Neural progenitor cell (in vitro differentiated cells): ENCODE results near the gene SOCS6. TPM values are rescaled to one million over a fixed set of nuclear protein-coding genes. Genes with fewer than 3 reads are reported as not detected.

ENCODE experiments used
- DNase-seq: peaks from one replicate; pipeline ENCODE4 v3.0.0-alpha.2; 2016; ENCODE audit warnings: low spot score
- H2AFZ ChIP-seq: fragments of 200-600 bp; sonication (generic); replicated peaks from 2 replicates; pipeline ENCODE4 v1.6.1; 2016; ENCODE audit warnings: antibody characterized with exemption
- H3F3A ChIP-seq: fragments of 200-600 bp; sonication (generic); 2 replicates; pipeline ENCODE4 v1.6.1; 2016; ENCODE audit warnings: antibody characterized with exemption, low read depth
- H3K27ac ChIP-seq: fragments of 200-600 bp; sonication (generic); 2 replicates; pipeline ENCODE4 v1.5.1; 2016; ENCODE audit warnings: mild to moderate bottlenecking
- H3K27me3 ChIP-seq: fragments of 200-600 bp; sonication (generic); 2 replicates; pipeline ENCODE4 v1.6.1; 2016; ENCODE audit warnings: mild to moderate bottlenecking, moderate library complexity
- H3K36me3 ChIP-seq: fragments of 200-600 bp; sonication (generic); 2 replicates; pipeline ENCODE4 v1.5.1; 2016
- H3K4me1 ChIP-seq: fragments of 200-600 bp; sonication (generic); 2 replicates; pipeline ENCODE4 v1.6.1; 2016; ENCODE audit warnings: mixed run types
- H3K4me2 ChIP-seq: fragments of 200-600 bp; sonication (generic); 2 replicates; pipeline ENCODE4 v1.6.1; 2016
- H3K4me3 ChIP-seq: fragments of 200-600 bp; sonication (generic); 2 replicates; pipeline ENCODE4 v1.5.1; 2016
- H3K79me2 ChIP-seq: fragments of 200-600 bp; sonication (generic); 2 replicates; pipeline ENCODE4 v1.6.1; 2016; ENCODE audit warnings: low read depth
- H3K9ac ChIP-seq: fragments of 200-600 bp; sonication (generic); 2 replicates; pipeline ENCODE4 v1.6.1; 2016
- H3K9me3 ChIP-seq: fragments of 200-600 bp; sonication (generic); 2 replicates; pipeline ENCODE4 v1.5.1; 2016; ENCODE audit warnings: low read depth
- H4K20me1 ChIP-seq: fragments of 200-600 bp; sonication (generic); 2 replicates; pipeline ENCODE4 v1.6.1; 2016; ENCODE audit warnings: low read depth
- H3K27ac Mint-ChIP-seq: 3 replicates; pipeline ENCODE4 v1.8.0; 2021; ENCODE audit warnings: mixed read lengths
- H3K27me3 Mint-ChIP-seq: 2 replicates; pipeline ENCODE4 v1.8.0; 2022; ENCODE audit warnings: low read depth, mild to moderate bottlenecking, inconsistent platforms, moderate library complexity, mixed read lengths; ENCODE audit not compliant: insufficient read depth
- H3K36me3 Mint-ChIP-seq: 3 replicates; pipeline ENCODE4 v1.8.0; 2021; ENCODE audit warnings: mixed read lengths
- H3K4me1 Mint-ChIP-seq: 3 replicates; pipeline ENCODE4 v1.8.0; 2021; ENCODE audit warnings: mixed read lengths
- H3K4me3 Mint-ChIP-seq: 3 replicates; pipeline ENCODE4 v1.8.0; 2021; ENCODE audit warnings: mild to moderate bottlenecking, moderate library complexity, mixed read lengths
- H3K9me3 Mint-ChIP-seq: 3 replicates; pipeline ENCODE4 v1.8.0; 2020; ENCODE audit warnings: mixed read lengths
- CTCF ChIP-seq: fragments of 200-600 bp; sonication (generic); IDR thresholded peaks from 2 replicates; pipeline ENCODE4 v1.5.1; 2017; ENCODE audit warnings: antibody characterized with exemption, mild to moderate bottlenecking
- EZH2 ChIP-seq: fragments of 200-600 bp; sonication (generic); IDR thresholded peaks from 2 replicates; pipeline ENCODE4 v1.6.1; 2017; ENCODE audit warnings: antibody characterized with exemption, mild to moderate bottlenecking, moderate library complexity
- EZH2phosphoT487 ChIP-seq: fragments of 200-600 bp; sonication (generic); IDR thresholded peaks from 2 replicates; pipeline ENCODE4 v1.6.1; 2017; ENCODE audit warnings: antibody characterized with exemption
- total RNA-seq: library from RNA; depleted of rRNA; stranded (reverse); fragments of >200 nt; gene quantifications from 2 replicates; pipeline ENCODE4 v1.2.3, GENCODE V29; 2015; ENCODE audit warnings: low replicate concordance

Gene SOCS6
- total RNA-seq, 1 donor from 2014 or later = 45.1 TPM

DNA sequence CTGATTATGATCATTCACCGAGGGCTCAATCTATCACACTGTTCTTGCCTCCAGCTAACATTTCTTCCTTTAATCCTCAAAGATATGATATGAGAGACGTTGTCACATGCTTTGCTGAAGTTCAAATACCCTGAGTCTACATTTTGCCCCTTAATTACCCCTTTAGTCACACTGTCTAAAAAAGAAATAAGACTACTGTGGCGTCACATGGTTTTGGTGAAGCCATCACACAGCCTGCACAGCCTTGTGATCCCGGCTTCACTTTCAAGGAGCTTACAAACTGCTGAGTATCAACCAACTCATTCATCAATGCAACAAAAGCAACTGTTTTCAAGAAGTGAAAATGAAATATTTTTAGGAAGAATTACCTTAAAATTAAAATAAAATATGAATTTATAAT lies 31.9 kb upstream of the SOCS6 start:
- Mint-ChIP-seq H3K4me3 (no peak overlapping the region), H3K4me1 (no peaks in the 10 kb centered on the region)
- no peak for TF ChIP-seq CTCF
- no peak for TF ChIP-seq EZH2phosphoT487
- TF ChIP-seq EZH2 = no peak

GRCh38 chr18:70258243-70258642 lies 30.6 kb upstream of the SOCS6 start:
- Mint-ChIP-seq H3K9me3 (no peaks in the 10 kb centered on the region), H3K27ac (no peak overlapping the region), H3K27me3 (no peaks in the 10 kb centered on the region), H3K4me1 (no peaks in the 10 kb centered on the region), H3K4me3 (no peak overlapping the region), H3K36me3 (no peaks in the 10 kb centered on the region)
- Histone ChIP-seq H3K36me3 (no peaks in the 10 kb centered on the region), H3K27ac (no peak overlapping the region), H3K4me2 (no peak overlapping the region), H3K9ac (no peak overlapping the region), H2AFZ (no peak overlapping the region), H3K27me3 (no peaks in the 10 kb centered on the region), H3K9me3 (no peaks in the 10 kb centered on the region), H3K4me1 (no peaks in the 10 kb centered on the region), H4K20me1 (no peaks in the 10 kb centered on the region), H3K4me3 (no peak overlapping the region), H3K79me2 (no peaks in the 10 kb centered on the region), H3F3A (no peaks in the 10 kb centered on the region)
- no peak for DNase-seq
- no peak for TF ChIP-seq EZH2
- no peak for TF ChIP-seq EZH2phosphoT487
- no peak for TF ChIP-seq CTCF

More for the DNA sequence above, 31.9 kb upstream of the SOCS6 start:
- no peak overlapping the region for H3K4me3 ChIP-seq
- no peaks in the 10 kb centered on the region for H3F3A ChIP-seq
- no peak overlapping the region for H3K27ac ChIP-seq
- H3K9ac ChIP-seq = no peak overlapping the region
- no peak overlapping the region for H3K4me2 ChIP-seq
- no peaks in the 10 kb centered on the region for H3K36me3 ChIP-seq
- peak overlapping the region; percentile 24 for H2AFZ ChIP-seq
- H3K36me3 Mint-ChIP-seq = no peaks in the 10 kb centered on the region
- DNase-seq = no peak
- no peak overlapping the region for H3K27ac Mint-ChIP-seq
- H3K9me3 Mint-ChIP-seq = no peaks in the 10 kb centered on the region
- H4K20me1 ChIP-seq = no peaks in the 10 kb centered on the region
- H3K4me1 ChIP-seq = no peaks in the 10 kb centered on the region
- no peaks in the 10 kb centered on the region for H3K9me3 ChIP-seq
- no peaks in the 10 kb centered on the region for H3K27me3 ChIP-seq
- no peaks in the 10 kb centered on the region for H3K79me2 ChIP-seq
- no peaks in the 10 kb centered on the region for H3K27me3 Mint-ChIP-seq

DNA sequence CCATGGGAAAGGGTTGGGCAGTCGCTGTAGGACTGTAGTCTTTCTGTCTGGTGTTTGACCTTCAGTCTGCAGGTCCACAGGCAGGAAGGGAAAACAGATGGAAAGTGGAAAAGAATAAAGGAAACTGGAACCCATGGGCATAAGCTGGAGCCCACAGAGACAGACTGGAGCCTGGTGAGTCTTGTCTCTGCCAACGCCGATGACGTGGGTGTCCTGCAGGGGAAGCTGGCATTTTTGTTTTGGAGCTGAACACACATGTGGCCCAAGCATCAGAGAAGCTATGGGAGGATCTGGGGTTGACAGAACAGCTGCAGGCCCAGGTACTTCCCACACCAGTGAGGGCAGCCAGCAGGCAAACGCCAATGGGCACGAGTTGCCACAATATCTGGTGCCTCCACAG lies 28.2 kb upstream of the SOCS6 start:
- no peaks in the 10 kb centered on the region for H3K27me3 ChIP-seq
- Mint-ChIP-seq H3K27ac (peak overlapping the region; percentile 32), H3K4me1 (no peaks in the 10 kb centered on the region), H3K4me3 (no peak overlapping the region), H3K36me3 (no peaks in the 10 kb centered on the region), H3K9me3 (no peaks in the 10 kb centered on the region), H3K27me3 (no peaks in the 10 kb centered on the region)
- no peak for DNase-seq
- TF ChIP-seq EZH2 = no peak
- no peak for TF ChIP-seq EZH2phosphoT487
- no peak for TF ChIP-seq CTCF
- no peak overlapping the region for H3K27ac ChIP-seq
- H3K36me3 ChIP-seq = no peaks in the 10 kb centered on the region
- H3K4me1 ChIP-seq = no peaks in the 10 kb centered on the region
- no peaks in the 10 kb centered on the region for H4K20me1 ChIP-seq
- no peak overlapping the region for H3K4me2 ChIP-seq
- H3K79me2 ChIP-seq = no peaks in the 10 kb centered on the region
- peak overlapping the region; percentile 60 for H2AFZ ChIP-seq
- no peaks in the 10 kb centered on the region for H3F3A ChIP-seq
- H3K9me3 ChIP-seq = no peaks in the 10 kb centered on the region
- no peak overlapping the region for H3K4me3 ChIP-seq
- H3K9ac ChIP-seq = no peak overlapping the region
